HG03460 (cell line): Measurements from ENCODE around the gene SLC25A41.

Experiments
- ATAC-seq: cut with Tn5 transposase; IDR thresholded peaks from one replicate; pipeline ENCODE4 v1.9.1; 2021; ENCODE audit not compliant: unreplicated experiment

The SLC25A41 gene

DNA sequence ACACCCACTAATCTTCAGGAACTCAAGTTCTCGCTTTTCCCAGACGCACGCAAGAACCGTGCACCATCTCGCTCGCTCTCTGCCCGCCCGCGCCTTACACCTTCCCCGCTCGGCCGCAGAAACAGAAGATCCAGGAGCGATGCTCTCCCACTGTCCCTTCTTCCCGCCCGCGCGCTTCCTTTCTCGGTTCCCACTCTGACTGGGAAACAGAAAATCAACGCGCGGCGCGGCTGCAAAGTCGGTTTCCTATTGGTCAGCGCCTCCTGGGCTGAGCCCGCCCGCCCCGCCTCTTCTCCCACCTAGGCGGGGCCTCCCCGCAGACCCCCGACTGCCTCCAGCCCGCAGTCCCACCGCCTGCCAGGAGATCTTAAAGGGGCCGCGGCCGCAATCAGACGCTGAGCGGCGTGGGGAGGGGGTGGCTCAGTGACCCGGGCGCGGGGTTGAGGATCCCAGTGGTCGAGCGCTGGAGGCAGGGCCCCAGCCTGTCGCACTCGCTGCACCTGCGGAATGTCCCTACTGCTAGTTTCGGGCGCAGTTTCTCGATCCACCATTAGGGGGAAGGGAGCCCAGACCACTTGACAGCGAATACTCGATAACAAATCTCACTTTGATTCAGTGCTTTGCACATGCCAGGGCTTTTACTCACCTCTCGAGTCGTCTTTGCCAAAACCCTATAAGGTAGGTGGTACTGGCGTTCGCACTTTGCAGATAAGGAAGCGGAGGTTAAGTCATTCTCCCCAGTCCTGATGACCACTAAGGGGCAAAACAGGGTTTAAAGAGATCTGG is 26.7 kb upstream of the SLC25A41 start:
- peak; percentile 75 for ATAC-seq

DNA sequence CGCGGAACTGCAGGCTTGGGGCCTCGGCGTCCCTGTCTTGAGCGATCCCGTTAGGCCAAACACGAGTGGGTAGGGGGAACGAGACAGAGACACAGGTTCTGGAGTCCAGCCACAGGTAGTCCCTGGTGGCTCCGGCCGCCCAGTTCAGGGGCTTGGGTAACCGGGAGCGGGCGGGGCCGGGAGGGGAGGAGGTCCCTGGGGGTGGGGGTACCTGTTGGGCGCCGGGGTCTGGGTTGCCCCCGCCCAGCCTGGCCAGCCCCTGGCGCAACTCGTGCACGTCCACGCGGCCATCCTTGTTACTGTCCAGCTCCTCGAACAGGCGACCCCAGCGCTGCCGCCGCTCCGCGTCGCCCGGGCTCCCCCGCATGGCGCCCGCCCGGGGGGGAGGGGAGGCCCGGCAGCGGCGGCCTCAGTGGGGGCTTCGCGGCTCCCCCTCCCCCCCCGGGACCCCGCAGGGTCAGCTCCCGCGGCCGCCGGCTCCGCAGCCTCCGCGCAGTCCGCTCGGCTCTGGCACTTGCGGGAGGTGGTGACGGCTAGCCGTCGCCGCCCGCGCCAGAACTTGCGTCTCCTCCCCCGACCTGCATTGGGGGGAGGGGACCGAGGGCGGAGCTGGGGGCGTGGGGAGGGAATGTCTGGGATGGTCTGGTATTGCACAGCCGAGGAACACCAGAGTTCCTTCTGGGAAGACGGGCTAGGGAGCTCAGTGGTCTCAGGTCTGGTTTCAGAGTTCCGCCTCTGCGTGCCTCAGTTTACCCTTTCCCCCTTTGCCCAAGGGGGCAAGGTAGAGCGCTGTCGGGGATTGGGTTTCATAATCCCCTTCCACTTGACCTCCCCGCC is 25.9 kb upstream of the SLC25A41 start, which contains the start of gene SLC25A23:
Gene SLC25A23 (minus strand): TSS at position 531 of the 837 bp plus-strand sequence. CDS start 164 bp downstream, at position 367.
- peak; percentile 38 for ATAC-seq

GRCh38 chr19:6458695-6459261 is 25.2 kb upstream of the SLC25A41 start:
- no peak for ATAC-seq

DNA sequence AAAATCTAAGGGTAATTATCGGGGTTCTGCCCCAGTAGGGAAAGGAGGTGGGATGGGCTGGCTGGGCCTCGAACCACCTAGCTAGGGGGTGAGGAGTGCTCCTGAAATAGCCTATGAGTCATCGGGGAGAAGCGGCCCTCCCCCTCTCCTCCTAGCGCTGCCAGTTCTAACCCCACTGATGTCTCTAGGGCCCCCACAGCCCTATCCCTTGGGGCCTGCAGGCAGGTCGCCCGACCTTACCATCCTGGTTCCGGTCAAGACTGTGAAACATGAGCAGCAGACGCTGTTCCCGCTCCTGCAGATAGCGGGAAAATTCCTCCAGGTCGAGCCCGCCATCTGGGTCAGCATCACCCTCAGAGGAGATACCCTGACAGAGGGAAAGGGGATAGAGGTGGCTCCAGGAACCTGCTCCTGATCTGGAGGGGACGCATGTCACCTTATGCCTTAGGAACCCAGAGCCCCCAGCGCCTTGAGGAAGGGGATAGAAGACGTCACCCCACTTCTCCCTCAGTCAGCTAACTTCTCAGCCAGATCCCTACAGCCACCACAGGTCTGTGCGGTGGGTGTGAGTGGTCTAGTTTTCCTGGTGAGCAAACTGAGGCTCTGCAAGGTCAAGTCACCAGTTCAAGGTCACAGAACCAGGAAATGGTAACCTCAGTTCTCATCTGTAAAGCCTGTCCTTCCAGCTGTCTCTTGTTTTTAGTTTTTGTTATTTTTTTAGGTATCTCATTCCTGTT is 24.6 kb upstream of the SLC25A41 start:
- ATAC-seq: no peak

DNA sequence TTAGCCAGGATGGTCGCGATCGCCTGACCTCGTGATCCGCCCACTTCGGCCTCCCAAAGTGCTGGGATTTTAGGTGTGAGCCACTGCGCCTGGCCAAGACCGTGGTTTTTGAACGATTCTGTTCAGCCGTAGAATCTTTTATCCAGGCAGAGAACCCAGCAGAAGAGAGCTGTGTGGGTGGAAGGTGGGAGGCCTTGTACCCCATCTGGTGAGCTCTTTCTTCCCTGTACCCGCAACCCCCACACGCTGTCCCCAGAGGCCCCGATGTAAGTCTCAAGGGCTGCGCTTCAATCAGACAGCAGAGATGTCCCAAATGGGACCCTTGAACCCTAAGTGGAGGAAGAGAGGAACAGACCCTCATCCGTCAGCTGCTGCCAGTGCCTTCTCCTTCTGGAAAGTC is 22.4 kb upstream of the SLC25A41 start:
- ATAC-seq: no peak

- no peak for ATAC-seq
These were observed 20.5 kb upstream of the SLC25A41 start for GRCh38 chr19:6453951-6454565.

- ATAC-seq: no peak
These were observed 19.3 kb upstream of the SLC25A41 start for GRCh38 chr19:6452899-6453298.

DNA sequence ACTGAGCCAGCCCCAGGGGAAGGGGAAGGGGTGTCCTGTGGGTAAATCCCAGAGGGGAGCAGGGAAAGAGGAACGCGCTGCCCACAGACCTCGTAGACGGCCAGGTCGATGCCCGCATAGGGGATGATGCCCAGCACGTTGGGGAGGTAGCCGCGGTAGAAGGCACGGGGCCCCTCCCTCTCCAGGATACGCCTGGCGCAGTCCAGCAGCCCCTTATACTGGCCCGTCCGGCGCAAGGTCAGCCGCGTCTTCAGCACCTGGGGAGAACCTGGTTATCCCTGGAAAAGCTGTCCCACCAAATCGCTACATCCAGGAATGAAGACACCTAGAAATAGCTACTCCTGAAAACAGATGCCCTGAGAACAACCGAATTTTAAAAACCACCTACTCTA is 18.7 kb upstream of the SLC25A41 start:
- no peak for ATAC-seq

GRCh38 chr19:6451583-6452222 is 18.1 kb upstream of the SLC25A41 start:
- no peak for ATAC-seq

GRCh38 chr19:6450166-6450565 is 16.6 kb upstream of the SLC25A41 start:
- ATAC-seq: no peak

DNA sequence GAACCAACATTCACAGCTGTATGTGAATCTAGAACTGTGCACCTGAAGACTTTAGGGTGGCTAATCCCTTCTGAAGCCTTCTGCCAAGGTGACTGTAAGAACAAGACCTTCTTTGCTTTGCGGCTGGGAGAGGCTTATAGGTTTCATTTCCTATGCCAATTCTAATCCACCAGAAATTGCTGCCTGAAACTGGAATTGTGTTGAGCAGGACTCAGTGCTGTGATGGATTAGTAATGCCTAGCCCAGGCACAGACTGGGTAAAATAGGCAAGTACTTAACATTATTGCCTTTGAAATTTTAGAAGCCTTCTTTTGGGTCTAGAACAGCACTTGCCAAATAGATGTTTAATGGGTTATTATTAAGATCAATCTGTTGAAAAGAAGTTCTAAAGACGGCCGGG is 14.5 kb upstream of the SLC25A41 start:
- ATAC-seq: no peak

DNA sequence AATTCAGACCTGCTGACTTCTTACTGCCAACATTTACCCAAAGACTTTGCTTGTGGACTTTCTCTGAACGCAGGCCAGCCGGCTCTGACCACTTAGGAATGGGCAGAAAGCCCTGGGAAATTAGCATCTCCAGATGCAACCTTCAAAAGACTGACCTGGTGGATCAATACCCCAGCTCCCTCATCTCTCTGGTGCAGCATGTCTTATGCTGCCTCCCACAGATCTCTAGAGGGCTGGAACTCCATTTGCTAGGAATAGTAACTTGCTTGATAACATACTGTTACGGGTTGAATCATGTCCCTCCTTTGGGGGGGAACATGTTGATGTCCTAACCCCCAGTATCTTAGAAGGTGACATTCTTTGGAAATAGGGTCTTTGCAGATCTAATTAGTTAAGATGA is 12.9 kb upstream of the SLC25A41 start:
- ATAC-seq: no peak

DNA sequence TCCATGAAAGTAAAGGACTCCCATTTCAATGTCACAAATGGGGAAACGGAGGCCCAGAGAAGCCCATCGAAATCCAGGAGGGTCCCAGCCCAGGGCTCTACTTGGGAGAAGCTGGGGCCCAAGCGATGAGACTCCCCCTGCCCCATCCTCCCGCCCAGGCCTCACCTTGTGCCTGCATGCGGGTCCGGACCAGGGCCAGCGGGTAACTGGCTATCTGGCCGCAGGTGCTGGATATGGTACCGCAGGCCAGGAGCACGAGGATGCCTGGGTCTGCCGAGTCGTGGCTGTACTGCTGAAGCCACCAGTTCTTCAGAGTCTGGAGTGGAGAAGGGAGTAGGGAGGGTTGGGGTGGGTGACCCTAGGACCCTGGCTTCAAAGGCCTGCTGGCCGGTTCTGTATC is 10.4 kb upstream of the SLC25A41 start:
- ATAC-seq: no peak

- ATAC-seq: no peak
These were observed 8.6 kb upstream of the SLC25A41 start for GRCh38 chr19:6442087-6442688.

DNA sequence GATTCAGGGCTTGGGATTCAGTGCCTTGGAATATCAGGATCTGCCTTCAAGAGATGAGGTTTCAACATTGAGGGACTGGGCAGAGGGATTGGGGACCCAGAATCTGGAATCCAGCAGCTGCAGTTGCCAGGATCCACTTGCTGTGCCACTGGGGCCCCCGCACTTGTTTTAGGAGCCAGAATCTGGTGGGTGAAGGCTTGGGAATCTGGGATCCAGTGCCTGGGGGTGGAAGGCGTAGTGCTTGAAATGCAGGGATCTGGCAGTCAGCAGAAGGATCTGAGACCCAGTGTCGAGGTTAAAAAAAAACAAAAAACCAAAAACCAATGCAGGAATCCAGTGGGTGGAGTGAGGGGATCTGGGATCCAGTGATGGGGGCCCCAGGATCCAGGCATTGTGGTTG is 7.3 kb upstream of the SLC25A41 start:
- no peak for ATAC-seq

DNA sequence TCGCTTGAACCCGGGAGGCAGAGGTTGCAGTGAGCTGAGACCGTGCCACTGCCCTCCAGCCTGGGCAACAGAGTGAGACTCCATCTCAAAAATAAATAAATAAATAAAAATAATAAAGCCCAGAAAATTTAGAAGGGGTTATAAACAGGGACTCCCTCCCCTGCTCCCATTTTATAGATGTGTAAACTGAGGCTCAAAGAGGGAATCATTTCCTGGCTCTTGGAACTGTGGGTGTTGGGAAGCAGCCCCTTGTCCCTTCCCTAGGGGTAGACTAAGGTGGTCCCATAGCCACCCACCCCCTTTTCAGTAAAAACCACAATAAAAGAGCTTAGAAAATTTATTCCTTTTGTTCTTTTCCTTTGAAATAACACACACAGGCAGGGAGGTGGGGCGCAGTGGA is 6.2 kb upstream of the SLC25A41 start:
- no peak for ATAC-seq

- no peak for ATAC-seq
These were observed 398 bp downstream of the SLC25A41 start for GRCh38 chr19:6433165-6433564.

- ATAC-seq: no peak
These were observed 1.7 kb downstream of the SLC25A41 start for GRCh38 chr19:6431891-6432290.

GRCh38 chr19:6429419-6430221 is 3.9 kb downstream of the SLC25A41 start:
- no peak for ATAC-seq
